DMS53 (cell line): ENCODE results near the gene ESYT1.

Experiments
- DNase-seq: peaks from one replicate; lab custom pipeline; 2025; lab: John Stamatoyannopoulos, UW

Gene ESYT1

GRCh38 chr12:56156464-56157200 is 28.6 kb downstream of the ESYT1 start:
- DNase-seq, result peak; percentile 42

- peak; percentile 93 for DNase-seq
Measured at GRCh38 chr12:56157201-56158028, 29.3 kb downstream of the ESYT1 start.

- DNase-seq, result peak; percentile 99
Measured at GRCh38 chr12:56158029-56158925, 30.2 kb downstream of the ESYT1 start, which contains the start of gene MYL6. Gene MYL6 (plus strand): TSS chr12:56158359. CDS start chr12:56158402, 43 bp downstream.

- DNase-seq, result peak; percentile 70
Measured at GRCh38 chr12:56158926-56159461, 30.9 kb downstream of the ESYT1 start.

- DNase-seq, result no peak
Measured at GRCh38 chr12:56159482-56160192, 31.6 kb downstream of the ESYT1 start.

GRCh38 chr12:56160193-56160763 is 32.2 kb downstream of the ESYT1 start:
- no peak for DNase-seq

GRCh38 chr12:56160894-56161689 is 33.0 kb downstream of the ESYT1 start:
- no peak for DNase-seq

- no peak for DNase-seq
Measured at GRCh38 chr12:56161690-56162351, 33.8 kb downstream of the ESYT1 start.

GRCh38 chr12:56162468-56163290 is 34.6 kb downstream of the ESYT1 start:
- peak; percentile 36 for DNase-seq

- DNase-seq, result no peak
Measured at GRCh38 chr12:56163533-56164344, 35.7 kb downstream of the ESYT1 start.

- DNase-seq, result no peak
Measured at GRCh38 chr12:56164345-56164729, 36.3 kb downstream of the ESYT1 start.

GRCh38 chr12:56165369-56165768 is 37.3 kb downstream of the ESYT1 start:
- DNase-seq, result no peak

- no peak for DNase-seq
Measured at GRCh38 chr12:56169229-56169759, 41.2 kb downstream of the ESYT1 start.

GRCh38 chr12:56172839-56173238 is 44.8 kb downstream of the ESYT1 start:
- no peak for DNase-seq

- no peak for DNase-seq
Measured at GRCh38 chr12:56178347-56178746, 50.3 kb downstream of the ESYT1 start.

GRCh38 chr12:56186957-56187356 is 58.9 kb downstream of the ESYT1 start:
- DNase-seq, result no peak

- DNase-seq, result no peak
Measured at GRCh38 chr12:56188131-56188777, 60.2 kb downstream of the ESYT1 start.
